Renal cortex interstitium (tissue), 11 donors: ENCODE results near the gene HSD17B8. TPM values are rescaled to one million over a fixed set of nuclear protein-coding genes. Genes with fewer than 3 reads are reported as not detected.
"Not testable (repeated sequence)": the region's sequence is repeated elsewhere in the genome, so short reads cannot be mapped to it uniquely, and the experiment has no call there.

Source experiments
- DNase-seq, 11 donors: peaks; one replicate each; pipeline ENCODE4 v3.0.0-alpha.2; 2013; ENCODE audit warnings: low read depth in 9 of 11, low spot score in 4 of 11; ENCODE audit errors: extremely low read depth in 1 of 11
- polyA plus RNA-seq, 3 donors: library from polyadenylated mRNA; unstranded; fragments of 120-200 nt; gene quantifications; one replicate each; pipeline ENCODE4 v1.2.1, GENCODE V29; 2013; ENCODE audit not compliant: insufficient read length in 3 of 3

Gene HSD17B8
- polyA plus RNA-seq, 3 donors, result 24.4 to 28.5 (median 28.2) TPM

DNA sequence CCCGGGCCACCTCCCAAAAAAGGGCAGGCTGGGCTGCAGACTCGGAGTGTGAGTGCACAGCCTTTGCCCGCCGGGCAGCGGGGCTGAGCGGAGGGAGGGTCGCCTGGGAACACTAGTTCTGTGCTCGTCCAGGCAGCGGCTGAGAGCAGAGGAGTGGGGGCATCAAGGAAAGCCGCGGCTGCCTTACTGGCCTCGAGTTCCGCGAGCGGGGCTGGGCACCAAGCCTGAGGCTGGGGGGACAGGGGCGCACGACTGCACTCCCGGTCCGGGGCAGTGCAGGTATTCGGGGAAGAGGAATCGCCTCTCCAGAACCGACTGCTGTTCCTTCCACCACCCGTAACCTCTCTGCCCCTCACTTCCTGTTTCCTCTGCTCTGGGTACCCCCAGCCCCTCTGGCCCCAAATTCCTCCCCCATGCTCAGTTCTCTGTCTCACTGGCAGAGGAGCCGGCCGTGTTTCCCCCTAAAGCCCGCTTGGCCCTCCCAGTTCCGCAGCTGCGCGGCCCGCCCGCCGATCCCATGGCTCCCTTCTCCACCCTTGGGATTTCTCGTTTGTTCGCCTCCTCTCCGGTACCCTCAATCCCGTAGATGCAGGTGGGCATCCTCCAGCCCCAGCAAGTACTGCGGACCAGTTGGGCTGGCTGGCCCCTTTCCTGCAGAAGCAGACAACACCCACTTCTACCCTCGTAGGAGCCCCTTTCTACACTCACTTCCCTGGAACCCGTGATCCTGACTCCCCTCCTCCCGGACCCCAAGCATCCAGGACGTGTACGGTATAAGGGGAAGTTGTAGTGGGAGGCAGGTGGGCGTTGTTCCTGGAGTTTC is 8.9 kb downstream of the HSD17B8 start:
- no peak for DNase-seq

DNA sequence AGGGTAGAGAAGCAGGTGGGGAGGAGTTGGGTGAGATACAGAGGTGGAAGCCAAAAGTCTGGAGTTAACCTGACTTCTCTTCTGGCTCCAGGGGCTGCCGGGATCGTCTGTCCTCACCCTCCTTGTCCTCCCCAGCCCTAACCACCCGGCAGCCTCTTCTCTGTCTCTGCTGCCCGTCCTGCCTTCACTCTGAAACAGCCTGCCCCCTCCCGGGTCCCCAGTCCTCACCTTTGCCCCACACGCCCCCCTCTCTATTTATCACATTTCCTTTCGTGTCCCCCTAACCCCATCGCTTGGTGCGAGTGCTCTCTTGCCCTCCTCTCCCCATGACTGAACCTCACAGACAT is 9.5 kb downstream of the HSD17B8 start:
- DNase-seq, result no peak

DNA sequence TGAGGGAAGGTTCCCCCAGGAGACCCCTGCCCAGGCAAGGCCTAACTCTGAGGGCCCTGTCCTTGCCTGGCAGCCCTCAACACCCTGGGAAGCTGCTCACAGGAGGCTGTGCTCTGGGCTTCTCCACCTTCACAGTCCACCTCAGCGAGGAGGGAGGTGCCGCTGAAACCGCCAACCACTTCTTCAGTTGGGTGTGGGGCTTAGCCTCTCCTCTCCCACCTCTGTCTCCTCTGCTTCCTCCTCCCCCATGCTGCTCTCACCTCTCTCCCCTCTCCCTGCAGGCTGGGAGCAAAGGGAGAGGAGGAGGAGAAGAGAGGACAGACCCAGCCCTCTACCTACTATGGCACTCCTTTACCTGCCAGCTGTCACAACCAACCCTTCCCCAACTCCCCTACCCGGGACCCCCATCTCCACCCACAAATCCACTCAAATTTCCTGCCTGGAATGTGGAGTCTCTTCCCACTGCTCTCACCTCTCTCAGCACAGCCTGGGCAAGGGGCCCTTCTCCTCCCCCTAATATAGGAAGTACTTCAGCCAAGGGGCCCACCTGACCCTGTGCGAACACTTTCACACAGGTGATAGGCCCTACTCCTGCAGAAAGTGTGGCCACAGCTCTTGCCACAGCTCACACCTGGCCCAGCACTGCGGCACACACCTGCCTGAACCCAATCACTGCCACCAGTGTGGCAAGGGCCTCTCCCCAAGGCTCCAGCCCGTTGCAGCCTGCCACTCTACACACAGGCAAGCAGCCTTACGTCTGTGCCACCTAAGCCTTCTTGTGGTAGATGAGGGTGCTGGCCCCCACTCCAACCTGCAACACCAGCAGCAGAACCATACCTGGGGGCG is 11.0 kb downstream of the HSD17B8 start:
- DNase-seq, result no peak

DNA sequence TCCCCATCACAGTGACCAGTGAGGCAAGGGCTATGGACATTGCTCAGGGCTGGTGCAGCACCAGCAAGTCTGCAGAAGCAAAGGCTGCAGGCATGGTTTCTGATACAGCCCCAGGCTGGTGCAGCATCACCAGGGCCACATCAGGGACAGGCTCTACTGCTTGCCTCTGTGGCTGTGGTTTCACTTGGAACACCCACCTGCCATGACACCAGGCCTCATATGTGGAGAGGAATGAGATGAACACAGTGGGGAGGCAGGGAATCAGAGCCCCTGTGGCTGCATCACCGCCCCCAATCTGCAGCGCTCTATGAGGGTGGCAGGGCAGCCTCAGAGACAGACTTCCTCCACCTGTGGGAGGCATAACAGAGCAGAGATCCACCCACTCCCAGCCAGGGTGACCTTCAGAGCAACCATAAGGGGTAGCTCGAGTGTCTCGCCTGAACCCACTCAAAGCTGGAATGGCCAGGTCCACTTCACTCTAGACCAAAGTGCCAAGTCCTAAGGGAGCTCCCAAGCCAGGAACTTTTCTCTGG is 11.7 kb downstream of the HSD17B8 start:
- DNase-seq, result no peak

DNA sequence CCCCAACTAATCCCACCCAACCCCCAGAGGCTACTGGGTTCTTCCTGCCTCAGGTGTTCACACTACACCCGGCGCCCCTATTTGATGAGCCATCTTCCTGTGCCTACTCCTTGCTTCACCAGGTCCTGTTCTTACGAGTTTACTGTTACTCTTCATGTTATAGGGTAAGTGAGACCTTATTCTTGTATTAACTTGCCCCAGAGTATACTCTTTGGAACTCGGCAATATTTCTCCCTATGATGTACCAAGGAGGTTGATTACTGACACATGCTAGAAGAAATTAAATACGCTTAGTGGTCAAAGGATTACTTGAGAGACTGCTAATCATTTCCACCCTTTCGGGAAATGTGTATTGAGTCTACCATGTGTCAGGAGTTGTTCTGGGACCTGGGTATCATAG is 12.8 kb downstream of the HSD17B8 start:
- no peak for DNase-seq

DNA sequence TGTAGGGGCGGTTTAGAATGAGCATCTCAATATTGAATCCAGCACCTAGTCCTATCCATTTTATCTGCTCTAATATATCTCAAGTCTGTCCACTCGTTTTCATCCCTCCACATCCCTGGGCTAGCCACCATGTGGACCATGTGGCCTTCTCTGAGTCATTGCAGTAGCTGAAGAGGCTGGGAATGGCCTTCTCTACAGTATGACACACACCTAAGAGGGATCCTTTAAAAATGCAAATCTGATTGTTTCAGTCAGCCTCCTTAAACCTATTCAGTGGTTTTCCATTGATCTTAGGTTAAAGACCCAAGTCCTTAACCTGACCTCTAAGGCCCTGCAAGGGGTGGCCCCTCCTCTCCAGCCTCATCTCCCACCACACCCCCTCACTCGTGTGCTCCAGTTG is 13.2 kb downstream of the HSD17B8 start:
- no peak for DNase-seq

DNA sequence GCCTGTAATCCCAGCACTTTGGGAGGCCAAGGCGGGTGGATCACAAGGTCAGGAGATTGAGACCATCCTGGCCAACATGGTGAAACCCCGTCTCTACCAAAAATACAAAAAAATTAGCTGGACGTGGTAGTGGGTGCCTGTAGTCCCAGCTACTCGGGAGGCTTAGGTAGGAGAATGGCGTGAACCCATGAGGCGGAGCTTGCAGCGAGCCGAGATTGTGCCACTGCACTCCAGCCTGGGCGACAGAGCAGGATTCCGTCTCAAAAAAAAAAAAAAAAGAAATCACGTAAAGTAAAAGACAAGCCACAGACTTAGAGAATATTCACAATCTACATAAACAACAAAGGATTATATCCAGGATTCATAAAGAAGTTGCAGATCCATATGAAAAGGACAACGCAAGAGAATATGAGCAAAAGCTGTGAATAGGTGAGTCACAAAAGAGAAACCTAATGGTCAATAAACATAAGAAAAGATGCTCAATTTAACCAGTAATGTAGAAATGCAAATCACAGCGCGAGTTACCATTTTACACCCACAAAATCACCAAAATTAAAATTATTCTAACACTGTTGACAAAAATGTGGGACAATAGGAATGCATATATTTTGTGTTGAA is 22.2 kb downstream of the HSD17B8 start:
- not testable (repeated sequence) for DNase-seq

DNA sequence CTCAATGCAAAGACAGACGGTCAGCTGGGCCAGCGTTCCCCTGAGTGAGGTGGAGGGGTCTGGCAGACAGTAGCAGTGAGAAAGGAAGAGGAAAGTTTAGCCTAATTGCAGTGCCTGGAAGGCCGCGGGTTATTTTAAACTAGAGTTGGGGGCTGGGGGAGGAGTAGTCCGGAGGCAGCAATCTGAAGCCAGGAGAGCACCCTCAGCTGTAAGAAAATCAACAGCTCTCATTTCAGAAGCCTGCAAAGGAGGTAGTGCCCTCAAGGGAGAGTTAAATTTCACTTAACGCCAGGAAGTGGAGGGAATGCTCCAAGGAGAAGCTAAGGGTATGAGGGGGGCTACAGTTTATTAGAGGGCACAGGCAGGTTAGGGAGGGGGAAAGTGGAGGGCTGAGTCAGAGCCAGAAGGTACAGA is 30.8 kb downstream of the HSD17B8 start:
- peak in 5 of 11 donors; percentile 18 to 60 (median 54) for DNase-seq

DNA sequence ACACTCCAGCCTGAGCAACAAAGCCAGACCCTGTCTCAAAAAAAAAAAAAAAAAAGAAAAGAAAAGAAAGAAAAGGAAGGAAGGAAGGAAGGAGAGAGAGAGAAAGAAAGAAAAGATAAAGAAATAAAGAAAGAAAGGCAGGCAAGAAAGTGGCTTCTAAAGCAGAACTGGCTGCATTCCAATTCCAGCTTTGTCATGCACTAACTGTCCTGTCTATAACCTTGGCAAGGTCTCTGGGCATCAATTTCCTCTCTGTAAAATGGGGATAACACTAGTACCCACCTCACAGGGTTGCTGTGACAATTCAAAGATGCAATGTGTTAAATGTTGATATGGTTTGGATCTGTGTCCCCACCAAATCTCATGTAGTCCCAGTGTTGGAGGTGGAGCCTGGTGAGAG is 31.9 kb downstream of the HSD17B8 start:
- DNase-seq, result no peak

DNA sequence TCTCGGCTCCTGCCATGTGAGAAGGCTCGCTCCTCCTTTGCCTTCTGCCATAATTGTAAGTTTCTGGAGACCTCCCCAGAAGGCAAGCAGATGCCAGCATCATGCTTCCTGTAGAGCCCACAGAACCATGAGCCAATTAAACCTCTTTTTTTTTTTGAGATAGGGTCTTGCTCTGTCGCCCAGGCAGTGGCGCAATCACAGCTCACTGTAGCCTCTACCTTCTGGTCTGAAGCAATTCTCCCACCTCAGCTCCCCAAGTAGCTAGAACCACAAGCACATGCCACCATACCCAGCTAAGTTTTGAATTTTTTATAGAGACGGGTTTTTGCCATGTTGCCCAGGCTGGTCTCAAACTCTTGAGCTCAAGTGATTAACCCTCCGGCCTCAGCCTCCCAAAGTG is 32.4 kb downstream of the HSD17B8 start:
- DNase-seq, result no peak

DNA sequence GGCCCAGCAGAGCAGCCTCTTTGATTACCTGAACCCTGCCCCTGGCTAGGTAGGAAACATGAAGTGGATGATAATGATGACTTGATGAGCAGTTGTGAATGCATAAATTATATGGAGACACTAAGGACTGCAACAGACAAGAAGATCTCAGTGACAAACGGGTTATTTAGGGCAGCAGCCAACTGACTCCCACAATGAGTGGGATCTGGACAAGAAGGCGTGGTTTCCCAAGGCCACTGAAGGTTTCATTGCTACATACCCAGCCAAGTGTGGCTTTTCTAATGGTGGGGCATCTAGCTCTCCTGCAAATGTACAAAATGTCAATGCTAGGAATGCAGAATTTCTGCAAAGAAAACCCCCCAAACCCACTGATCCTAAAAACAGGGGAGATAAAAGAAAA is 33.3 kb downstream of the HSD17B8 start:
- DNase-seq, result no peak

DNA sequence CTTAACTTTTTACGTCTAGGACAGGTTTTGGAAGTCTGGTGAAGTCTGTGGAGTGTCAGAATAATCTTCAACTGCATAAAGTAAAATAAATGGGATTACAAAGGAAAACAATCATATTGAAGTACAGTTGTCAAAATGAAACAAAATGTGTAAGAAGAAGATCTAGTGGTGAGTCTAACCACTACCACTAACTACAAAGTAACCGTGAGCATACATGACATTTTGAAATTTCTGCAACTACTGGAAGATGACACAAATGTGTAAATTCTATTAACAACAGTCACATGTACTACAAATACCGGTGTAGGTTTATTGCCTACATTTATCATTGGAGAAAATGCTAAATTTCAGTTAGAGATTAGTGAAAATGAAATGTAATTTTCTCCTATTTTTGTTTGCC is 37.5 kb downstream of the HSD17B8 start:
- DNase-seq, result no peak

DNA sequence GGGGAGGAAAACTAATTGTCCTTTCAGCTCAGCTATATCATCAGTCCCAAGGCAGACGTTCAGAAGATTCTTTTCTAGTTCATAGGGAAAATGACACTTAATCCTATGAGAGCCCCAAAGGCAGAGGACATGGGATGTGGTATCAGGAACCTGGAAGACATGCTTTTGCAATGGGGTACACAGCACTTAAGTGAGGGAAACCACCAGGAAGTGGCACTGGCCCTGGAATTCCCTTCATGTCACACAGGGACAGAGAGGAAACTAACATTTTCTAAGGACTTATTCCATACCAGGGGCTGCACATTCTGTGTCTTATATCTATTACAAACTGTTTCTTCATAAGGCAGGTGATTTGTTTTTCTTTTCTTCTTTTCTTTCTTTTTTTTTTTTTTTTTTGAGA is 39.0 kb downstream of the HSD17B8 start:
- DNase-seq, result no peak

DNA sequence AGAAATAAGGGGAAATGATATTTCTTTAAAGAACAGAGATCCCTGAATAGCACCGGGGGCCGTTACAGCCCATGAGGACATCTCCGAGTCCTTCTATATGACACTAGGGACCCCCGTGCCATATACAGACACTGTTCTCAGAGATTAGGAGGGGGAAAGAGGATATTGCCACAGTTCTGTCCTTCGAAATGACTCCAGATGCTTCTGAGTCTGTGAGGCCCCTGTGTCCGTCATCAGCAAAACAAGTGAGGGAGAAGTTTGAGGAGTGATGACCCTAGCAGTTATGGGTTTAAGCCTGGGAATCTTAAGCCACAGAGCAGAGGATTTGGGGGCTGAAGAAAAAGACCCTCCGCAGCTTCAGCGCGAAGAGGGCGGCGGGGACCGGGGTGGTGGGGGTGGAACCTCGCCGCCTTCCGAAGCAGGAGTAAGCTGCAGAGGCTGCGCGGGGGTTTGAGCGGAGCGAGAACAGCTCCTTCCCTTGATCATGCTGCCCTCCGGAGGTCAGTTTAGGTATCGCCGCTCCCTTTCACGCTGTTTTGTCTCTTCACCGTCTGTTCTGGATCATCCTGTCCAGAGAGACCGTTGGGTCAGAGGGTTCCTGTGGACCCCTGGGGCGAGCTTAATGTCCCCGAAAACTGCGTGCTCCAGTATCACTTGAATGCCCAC is 43.7 kb downstream of the HSD17B8 start:
- peak; percentile 71 to 92 (median 84) for DNase-seq

DNA sequence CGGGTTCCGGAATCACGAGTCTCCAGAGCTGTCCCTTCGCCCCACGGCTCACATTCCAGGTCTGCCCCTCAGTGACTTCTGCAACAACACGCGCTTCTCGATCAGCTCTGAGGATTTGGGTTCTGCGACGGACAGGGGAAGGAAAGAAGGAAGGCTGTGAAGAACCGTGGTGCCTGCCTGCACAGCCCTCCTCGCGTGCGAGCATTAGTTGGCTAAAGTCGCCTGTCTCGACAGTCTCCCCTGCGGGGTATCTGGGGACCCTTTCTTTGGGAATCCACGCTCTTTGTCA is 44.1 kb downstream of the HSD17B8 start:
- DNase-seq, result peak in 1 of 11 donors; percentile 45

DNA sequence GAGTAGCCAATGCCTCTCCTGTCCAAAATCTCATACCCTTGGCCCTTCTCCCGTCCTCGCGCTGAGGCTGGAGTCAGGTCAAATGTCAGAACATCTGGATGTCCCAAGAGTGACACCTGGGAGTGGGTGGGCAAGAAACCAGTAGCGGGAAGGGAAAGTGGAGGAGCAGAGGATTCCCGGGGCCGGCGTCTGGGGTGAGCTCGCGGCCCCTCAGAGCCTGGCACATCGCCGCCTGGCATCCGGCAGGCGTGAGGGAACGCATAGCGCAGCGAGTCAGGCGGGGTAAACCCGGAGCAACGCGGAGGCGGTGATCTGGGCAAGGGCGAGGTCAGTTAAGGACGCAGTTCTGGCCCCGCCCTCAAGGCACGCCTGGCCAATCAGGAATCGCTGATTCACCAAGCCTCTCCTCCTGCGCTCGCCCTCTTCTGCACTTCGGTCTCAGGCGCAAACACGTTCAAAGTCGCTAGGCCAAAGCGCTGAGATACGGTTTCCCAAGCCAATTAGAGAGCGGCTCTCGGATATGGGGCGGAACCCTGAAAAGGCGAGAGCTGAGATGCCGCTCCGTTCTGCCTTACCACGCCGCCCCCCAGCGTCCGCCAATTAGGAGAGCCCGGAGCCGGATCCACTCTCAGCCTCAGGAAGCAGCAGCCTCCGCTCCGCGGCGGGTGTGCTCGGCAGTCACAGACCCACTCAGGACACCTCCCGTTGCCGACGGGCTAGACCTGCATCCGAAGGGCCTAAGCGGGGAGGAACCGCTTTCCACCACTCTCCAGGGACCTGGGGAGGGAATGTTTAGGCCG is 44.7 kb downstream of the HSD17B8 start:
- peak; percentile 87 to 98 (median 95) for DNase-seq

DNA sequence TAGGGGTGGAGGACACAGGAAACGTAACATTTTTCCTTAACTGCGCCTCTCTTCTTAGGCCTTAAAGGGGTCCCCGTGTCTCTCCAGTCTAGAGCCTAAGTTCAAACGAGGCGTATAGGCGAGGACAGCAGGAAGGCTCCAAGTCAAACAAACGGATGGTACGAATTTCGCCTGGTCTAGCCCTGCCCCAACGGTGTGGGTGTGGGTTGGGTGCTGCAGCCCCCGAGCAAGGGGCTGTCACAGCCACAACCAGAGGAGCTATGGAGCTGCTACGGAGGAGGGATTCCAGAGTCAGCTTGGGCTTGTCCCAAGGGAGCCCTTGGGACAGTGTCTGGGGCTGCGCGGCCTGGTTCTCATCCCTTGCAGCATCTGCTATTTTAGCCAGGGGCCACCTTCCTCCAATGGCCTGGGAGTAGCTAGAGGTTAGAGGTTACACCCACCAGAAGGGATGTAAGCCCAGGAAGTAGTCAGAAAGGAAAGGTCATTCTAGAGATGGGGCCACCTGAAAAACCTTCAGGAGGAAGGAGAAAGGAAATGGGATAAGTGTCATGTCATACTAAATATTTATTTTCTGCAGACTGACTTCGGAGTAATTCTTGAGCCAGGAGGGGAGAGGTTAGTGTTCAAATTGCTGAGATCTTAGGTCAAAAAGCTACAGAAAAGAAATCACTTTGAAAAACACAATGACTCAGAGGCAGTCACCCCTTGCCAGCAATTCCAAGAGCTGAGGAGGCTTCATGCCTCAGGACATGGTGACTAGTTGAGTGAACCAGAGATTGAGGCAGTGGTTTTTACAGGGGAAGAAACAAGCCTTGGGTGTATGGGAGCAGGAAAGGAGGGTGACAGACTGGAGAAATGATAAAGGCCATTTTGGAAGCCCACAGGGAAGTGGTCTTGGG is 45.5 kb downstream of the HSD17B8 start:
- no peak for DNase-seq

DNA sequence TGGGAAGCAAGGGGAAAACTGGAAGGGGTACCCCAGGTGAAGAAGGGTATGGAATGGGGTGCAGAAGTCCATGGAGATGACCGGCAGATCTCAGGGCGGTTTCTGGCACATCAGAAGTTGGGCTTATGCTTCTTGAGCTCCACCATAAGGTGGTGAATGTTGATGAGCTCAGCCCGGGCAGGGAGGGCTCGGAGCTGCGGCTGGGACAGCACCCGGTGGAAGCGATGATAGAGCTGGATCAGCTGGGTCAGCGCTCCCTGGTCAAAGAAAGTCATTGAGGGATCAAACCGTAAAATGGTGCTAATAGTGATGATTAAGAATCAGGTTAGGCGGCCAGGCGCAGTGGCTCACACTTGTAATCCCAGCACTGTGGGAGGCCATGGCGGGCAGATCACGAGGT is 46.3 kb downstream of the HSD17B8 start:
- DNase-seq, result no peak
